ENCODE data around the gene AGRP.
"Not testable (repeated sequence)": the region's sequence is repeated elsewhere in the genome, so short reads cannot be mapped to it uniquely, and the experiment has no call there.

AGRP gene

GRCh38 chr16:67504031-67505021 lies 21.0 kb upstream of the AGRP start:
- DNase-seq: peak in 1 of 2 experiments; percentile 39

DNA sequence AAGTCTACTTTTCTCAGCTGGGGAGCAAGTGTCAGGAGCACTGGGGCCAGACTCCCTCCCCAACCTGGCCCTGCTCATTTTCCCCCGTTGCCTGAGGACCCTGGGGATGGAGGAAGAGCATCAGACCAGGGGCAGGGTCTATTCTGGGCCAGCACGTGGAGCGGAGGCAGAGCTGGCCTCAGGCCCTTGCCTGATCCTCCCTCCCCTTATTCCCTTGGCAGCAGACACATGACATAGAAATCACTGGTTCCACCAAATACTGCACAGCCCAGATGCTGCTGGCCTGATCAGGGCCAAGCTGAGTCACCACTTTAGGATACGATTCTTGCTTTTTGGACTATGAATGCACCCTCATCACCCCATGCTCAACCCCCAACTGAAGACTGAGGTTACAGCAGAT lies 15.8 kb upstream of the AGRP start:
- DNase-seq: no peak

- no peak for DNase-seq
Measured at GRCh38 chr16:67490335-67491096, 7.2 kb upstream of the AGRP start.

GRCh38 chr16:67489401-67490083 lies 6.2 kb upstream of the AGRP start:
- DNase-seq: no peak

GRCh38 chr16:67487561-67487960 lies 4.2 kb upstream of the AGRP start:
- DNase-seq: not testable (repeated sequence)

GRCh38 chr16:67486805-67487204 lies 3.5 kb upstream of the AGRP start:
- no peak for DNase-seq

DNA sequence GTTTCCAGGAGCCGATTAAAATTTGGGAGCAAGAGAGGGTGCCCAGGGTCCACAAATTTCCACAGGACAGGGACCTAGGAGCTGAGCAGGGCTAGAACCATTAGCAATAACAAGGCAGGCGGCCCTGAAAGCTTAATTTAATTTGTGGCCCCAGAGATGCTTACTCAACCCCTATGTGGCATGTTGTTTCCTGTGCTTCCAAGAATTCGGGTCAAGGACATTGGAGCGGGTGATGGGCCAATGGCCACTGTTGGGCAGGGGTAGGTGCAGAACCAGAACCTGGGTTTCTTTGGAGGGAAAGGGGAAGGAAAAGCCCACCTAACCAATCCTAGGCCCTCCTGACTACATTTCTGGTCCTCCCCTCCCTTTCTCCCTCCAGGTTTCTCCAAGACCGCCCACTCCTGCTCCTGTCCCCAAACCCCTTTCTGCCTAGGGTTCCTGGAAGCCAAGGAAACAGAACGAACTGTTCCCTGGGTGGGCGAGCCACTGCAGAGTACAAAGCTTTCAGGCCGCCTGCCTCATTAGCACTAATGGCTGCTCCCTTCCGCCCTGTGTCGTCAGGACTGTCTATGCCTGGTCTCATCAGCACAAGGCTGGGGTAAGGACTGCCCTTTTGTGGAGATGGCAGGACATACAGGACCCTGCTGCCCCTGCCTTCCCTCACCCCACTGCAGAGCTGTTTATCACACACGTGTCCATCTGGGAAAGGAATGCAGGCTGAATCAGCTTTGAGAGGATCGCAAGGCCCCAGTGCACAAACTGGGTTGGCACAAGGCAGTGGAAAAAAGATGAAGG lies 581 bp upstream of the AGRP start:
- DNase-seq: no peak

DNA sequence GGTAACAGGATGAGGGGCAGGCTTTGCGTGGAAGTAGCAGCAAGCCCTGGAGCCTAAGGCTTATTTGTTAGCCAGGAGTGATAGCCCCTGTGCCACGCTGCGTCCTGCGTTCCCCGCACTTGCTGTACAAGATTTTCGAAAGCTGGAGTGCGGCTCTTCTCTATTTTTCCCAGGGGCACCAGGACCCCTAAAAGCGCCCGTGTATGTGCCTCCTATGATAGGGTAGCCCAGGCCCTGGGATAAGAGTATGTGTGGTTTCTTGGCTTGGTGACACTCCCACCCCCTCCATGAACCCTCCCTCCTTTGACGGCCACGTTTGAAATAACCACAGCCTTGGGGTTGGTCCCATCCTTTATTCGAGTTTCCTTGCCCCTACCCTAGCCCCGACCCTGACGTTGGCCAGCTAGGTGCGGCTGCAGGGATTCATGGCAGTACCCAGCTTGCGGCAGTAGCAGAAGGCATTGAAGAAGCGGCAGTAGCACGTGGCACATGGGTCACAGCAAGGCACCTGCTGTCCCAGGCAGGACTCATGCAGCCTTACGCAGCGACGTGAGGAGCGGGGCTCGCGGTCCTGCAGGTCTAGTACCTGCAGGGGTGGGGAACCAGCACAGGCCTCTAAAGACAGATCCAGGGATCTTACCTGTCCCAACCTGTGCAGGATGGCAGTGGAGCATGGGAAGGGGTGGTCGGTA lies 968 bp downstream of the AGRP start:
- peak; percentile 9 to 13 for DNase-seq

DNA sequence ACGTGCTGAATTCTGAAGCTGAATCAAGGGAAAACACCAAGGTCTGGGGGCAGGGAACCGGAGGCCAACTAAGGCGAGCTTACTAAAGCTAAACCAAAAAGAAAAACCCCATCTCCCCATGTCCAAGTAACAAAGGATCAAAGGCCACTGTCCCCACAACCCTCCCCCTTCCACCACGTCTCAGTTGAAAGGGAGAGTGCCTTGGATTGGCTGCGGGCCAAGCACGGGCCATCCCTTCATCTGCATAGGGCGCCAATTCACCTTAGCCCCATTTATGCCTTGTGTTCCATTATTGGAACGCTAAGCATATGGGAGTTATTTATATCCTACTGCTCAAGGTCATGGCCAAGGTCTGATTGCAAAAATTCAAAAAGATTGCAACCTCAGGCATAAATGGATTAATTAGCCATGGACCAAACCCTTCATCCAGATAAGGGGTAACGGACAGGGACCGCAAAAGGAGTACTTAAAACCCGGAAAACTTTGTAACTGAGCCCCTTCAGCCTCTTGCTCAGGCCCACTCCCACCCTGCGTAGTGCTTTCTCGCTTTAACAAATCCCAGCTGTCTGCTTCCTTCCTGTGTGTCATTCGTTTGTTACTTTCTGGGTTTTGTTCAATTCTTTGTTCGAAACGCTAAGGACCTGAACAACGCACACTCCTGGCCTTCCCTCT lies 1.6 kb downstream of the AGRP start:
- peak; percentile 68 to 73 for DNase-seq

DNA sequence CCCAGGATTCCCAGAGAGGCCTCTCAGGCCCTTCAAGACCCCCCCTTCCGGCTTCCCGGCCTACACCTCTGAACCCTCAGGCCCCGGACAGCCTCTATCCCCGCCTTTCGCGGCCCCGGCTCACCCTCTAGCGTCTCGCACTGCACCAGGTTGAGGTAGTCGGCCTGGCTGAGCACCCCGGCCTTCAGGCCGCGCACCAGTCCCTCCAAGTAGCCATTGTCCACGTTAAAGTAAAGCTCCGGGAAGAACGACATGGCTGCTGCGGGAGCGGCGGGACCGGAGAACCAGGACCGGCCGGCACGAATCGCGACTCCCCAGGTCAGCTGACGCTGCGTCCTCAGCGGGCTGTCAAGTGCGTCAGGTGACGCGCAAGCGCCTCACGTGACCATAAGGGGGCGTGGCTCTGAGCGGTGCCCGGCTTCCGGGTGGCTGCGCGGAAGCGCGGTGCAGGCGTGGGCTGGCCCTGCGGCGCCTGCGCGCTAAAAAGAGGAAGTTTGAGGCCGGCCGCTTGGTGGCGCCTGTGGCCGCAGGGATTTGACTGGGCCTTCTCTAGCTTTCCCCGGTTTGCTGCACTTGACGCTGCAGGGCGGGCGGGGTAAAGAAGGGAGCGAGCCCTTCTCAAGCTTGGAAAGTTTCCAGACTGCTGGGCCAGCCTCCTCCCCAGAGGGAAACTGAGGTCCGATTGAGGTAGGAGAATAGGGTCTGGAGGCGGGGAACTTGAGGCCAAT lies 2.4 kb downstream of the AGRP start, which contains the start of gene ATP6V0D1:
ATP6V0D1 (minus strand) TSS at position 325 of the 728 bp plus-strand sequence; CDS start at position 254, 71 bp downstream.
- peak; percentile 99 for DNase-seq

DNA sequence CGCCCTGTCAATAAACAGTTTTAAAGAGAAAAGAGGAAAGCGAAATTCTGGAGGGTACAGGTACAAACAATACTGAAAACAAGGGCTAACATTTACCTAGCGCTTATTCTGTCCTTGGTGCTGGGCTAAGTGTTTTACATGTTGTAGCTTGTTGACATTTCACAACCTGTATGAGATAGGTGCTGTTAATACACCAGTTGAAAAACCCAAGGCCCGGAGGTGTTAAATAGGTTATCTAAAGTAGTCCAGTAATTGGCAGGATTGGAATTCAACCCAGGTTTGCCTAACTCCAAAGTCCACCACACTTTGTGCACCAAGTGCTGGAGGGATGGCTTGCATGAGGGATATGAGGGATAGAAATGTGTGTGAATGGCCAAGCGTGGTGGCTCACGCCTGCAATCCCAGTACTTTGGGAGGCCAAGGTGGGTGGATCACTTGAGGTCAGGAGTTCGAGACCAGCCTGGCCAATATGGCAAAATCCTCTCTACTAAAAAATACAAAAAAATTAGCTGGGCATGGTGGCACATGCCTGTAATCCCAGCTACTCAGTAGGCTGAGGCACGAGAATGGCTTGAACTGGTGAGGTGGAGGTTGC lies 5.3 kb downstream of the AGRP start:
- no peak for DNase-seq

DNA sequence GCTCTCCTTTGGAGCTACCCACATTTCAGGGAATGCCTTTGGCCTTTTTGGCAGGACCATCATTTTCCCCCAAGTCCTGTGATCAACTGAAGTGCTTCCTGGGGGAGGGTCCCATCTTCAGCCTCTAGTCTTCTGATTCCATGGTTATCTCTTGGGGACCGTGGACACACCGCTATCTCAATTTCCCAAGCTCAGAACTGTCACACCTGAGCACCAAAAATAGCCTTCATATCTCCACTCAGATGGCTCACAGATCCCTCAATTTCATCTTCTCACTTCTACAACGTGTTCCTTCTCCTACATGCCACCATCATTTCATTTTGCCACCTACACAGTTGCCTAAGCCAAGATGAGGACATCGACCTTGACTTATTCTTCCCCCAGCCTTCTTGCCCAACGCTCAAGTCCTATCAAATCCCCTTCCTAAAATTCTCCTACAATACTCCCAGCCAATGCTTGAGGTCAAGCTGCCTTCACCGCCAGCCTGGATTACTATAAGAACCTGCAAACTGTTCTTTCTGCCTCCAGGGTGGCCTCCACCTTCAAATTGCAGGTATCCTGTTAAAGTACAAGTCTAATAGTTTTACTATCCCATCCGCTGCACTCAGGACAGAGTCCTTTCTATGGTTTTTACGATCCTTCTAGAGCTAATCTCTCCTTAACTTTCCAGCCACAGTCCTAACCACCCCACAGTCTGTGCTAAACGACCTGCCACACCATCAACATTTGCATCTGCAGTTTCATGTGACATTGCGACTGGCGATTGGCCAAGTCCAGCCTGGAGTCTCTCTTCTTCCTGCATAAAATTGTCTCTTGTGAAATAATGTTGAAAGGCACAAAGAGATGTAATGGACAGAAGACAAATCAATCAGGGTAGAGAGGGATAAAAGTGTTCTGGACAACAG lies 8.5 kb downstream of the AGRP start:
- no peak for DNase-seq

DNA sequence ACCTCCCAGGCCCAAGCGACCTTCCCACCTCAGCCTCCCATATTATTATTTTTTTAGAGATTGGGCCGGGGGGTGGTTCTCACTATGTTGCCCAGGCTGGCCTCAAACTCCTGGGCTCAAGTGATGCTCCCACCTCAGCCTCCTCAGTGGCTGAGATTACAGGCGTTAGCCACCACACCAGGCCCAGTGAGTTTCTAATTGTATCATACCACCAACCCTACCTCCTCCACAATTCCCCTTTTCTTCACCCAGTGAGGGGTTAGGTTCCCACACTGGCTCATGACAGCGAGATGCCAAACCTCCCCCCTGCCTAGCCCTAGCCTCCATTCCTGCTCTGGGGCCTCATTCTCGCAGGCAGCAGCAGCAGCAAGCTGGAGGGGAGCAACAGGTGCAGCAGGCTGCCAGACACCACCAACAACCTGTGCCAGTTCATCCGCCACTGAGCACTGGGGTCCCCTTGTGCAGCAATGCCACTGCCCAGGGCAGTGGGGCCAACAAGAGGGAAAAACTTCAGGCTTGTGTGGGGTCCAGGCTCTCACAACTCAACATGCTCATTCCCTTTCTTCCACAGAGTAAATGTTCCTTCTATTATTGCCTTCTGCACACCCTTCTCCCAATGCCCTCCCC lies 11.5 kb downstream of the AGRP start:
- DNase-seq: no peak

DNA sequence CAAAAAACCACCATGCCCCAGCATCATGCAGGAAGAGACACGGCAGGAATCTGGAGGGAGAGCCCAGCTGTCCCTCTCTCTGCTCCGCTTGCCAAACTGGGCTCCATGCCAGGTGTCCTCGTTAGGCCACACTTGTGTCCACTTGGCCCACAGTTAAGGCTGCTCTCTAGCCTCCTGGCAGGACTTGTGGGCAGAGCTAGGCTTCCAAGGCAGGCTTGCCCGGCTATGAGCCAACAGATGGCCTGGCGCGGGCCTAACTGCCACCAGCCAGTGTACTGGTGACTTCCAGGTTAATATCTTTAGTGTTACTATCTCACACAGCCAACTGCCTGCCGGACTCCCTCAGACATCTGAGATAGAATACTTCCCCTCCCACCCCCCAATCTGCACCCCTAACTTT lies 13.0 kb downstream of the AGRP start:
- no peak for DNase-seq

DNA sequence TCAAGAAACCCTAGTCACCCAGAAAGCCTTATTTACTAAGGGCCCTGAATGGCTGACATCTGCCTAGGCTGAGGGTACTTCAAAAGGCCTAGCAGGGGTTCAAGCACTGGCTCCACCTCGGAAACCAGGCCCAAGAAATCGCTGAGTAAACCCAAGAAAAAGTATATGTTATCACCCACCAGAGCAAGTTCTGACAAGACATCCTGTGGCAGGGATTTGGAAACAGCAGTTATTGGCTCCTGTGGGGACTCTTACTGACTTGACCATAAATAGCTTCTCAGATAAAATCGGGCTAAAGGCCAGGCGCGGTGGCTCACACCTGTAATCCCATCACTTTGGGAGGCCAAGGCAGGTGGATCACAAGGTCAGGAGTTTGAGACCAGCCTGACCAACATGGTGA lies 14.6 kb downstream of the AGRP start:
- DNase-seq: no peak

- DNase-seq: no peak
Measured at GRCh38 chr16:67466581-67466980, 16.8 kb downstream of the AGRP start.

DNA sequence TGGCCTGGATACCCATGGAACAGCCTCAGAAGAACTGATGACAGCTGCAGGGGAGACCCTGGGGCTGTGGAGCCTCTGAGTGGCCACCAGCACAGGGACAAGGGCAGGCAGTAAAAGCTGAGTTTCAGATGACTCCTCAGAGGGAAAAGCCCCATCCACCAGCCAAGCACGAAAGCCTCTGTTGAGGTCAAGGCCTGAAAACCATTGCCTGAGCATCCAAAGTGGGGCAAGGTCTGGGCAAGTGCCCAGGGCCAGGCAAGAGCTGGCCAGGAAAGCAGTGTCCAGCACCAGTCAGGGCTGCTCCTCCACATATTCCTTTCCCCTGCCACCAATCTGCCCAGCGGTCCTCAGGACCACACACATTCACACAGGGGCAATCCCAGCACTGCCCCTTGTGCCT lies 18.8 kb downstream of the AGRP start:
- DNase-seq: no peak

GRCh38 chr16:67463691-67464090 lies 19.7 kb downstream of the AGRP start:
- DNase-seq: no peak

Measured in activated CD4-positive, alpha-beta T cell treated with anti-CD3 and anti-CD28 coated beads, Interleukin-2, amount 50 U/mL, for 48 hours (primary cell).